ENCODE results near the gene MYL6. TPM values are rescaled to one million over a fixed set of nuclear protein-coding genes. Genes with fewer than 3 reads are reported as not detected.

Gene MYL6
- total and polyA plus RNA-seq, 2 experiments from 2014 or later, result 2,618 to 6,680 TPM

DNA sequence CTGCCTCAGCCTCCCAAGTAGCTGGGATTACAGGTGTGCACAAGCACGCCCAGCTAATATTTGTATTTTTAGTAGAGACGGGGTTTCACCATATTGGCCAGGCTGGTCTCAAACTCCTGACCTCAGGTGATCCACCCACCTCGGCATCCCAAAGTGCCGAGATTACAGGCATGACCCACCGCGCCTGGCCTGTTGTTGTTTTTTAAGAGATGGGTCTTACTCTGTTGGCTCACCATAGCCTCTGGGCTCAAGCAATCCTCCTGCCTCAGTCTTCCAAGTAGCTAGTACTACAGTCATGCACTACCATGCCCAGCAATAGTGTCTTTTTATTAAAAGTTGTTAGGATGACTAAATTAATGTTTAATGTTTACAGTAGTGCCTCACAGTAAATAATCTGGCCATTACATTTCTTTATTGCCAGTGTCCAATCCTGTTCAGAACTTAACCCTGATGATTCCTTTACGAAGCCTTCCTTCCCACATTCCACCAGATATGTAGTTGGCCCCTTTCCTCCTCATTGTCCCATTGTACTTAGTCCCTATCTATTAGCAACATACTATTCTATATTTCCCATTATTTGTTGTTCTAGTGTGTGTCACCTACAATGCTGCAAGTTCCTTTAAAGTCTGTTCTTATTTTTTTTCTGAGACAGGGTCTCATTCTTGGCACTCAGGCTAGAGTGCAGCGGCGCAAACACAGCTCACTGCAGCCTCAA lies 39.9 kb downstream of the MYL6 start:
- Histone ChIP-seq H3K27ac (no peak overlapping the region), H3K27me3 (no peaks in the 10 kb centered on the region), H3K4me1 (ENCODE audit: low read depth) (peaks cover 4% of the 10 kb centered on the region), H3K9me3 (ENCODE audit: low read depth) (no peaks in the 10 kb centered on the region), H3K36me3 (no peaks in the 10 kb centered on the region), H3K4me3 (no peak overlapping the region)
- TF ChIP-seq, protein P1, sequence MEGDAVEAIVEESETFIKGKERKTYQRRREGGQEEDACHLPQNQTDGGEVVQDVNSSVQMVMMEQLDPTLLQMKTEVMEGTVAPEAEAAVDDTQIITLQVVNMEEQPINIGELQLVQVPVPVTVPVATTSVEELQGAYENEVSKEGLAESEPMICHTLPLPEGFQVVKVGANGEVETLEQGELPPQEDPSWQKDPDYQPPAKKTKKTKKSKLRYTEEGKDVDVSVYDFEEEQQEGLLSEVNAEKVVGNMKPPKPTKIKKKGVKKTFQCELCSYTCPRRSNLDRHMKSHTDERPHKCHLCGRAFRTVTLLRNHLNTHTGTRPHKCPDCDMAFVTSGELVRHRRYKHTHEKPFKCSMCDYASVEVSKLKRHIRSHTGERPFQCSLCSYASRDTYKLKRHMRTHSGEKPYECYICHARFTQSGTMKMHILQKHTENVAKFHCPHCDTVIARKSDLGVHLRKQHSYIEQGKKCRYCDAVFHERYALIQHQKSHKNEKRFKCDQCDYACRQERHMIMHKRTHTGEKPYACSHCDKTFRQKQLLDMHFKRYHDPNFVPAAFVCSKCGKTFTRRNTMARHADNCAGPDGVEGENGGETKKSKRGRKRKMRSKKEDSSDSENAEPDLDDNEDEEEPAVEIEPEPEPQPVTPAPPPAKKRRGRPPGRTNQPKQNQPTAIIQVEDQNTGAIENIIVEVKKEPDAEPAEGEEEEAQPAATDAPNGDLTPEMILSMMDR (IDR thresholded peaks at IDR 0.05; ENCODE audit: low read depth, low read length), result no peak
- DNase-seq (ENCODE audit: low read depth in 1 of 2, low spot score in 1 of 2), result peak in 1 of 2 donors; percentile 17

DNA sequence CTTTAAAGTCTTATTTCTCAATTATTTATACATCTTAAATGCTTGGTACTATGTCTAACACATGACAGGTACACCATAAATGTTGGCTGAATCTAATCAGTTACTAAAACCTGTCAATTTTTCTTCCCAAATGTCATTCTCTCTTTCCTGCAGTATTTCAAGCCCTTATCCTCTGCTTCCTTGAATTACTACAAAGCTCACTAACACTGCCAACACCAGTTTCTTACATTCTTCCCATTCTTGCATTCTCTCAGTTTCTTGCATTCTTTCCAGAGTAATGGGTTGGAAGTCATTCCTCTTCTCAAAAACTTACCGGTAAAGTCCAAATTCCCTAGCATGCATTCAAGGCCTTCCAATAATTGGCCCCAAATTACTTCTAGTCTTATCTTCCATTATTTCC lies 40.7 kb downstream of the MYL6 start:
- TF ChIP-seq, protein P1 (IDR thresholded peaks at IDR 0.05; ENCODE audit: low read depth, low read length), result no peak
- peak in 1 of 2 donors; percentile 46 for DNase-seq (ENCODE audit: low read depth in 1 of 2, low spot score in 1 of 2)
- Histone ChIP-seq H3K27ac (no peak overlapping the region), H3K9me3 (ENCODE audit: low read depth) (no peaks in the 10 kb centered on the region), H3K4me3 (no peak overlapping the region), H3K27me3 (no peaks in the 10 kb centered on the region), H3K4me1 (ENCODE audit: low read depth) (peaks cover 4% of the 10 kb centered on the region), H3K36me3 (no peaks in the 10 kb centered on the region)

DNA sequence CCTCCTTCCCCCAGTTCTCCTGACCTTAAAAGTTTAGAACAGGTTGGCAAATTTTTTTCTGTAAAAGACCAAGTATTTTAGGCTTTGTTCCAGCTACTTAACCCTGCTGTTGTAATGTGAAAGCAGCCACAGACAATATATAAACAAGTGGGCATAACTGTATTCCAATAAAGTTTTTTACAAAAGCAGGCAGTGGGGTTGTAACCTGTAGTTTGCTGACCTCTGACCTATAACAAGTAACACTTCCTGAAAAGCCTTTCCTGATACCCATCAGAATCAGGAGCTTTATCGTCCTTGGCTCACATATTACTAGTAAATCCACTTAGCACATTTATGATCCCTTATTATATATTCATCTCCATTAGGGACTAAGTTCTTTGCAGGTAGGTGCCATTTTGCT lies 44.2 kb downstream of the MYL6 start:
- peaks cover 13% of the 10 kb centered on the region for H3K36me3 ChIP-seq
- DNase-seq (ENCODE audit: low read depth in 1 of 2, low spot score in 1 of 2), result no peak
- H3K9me3 ChIP-seq (ENCODE audit: low read depth), result no peaks in the 10 kb centered on the region
- H3K27me3 ChIP-seq, result no peaks in the 10 kb centered on the region
- TF ChIP-seq, protein P1 (IDR thresholded peaks at IDR 0.05; ENCODE audit: low read depth, low read length), result no peak
- H3K4me3 ChIP-seq, result no peak overlapping the region
- H3K4me1 ChIP-seq (ENCODE audit: low read depth), result no peaks in the 10 kb centered on the region
- peak overlapping the region; percentile 52 for H3K27ac ChIP-seq

DNA sequence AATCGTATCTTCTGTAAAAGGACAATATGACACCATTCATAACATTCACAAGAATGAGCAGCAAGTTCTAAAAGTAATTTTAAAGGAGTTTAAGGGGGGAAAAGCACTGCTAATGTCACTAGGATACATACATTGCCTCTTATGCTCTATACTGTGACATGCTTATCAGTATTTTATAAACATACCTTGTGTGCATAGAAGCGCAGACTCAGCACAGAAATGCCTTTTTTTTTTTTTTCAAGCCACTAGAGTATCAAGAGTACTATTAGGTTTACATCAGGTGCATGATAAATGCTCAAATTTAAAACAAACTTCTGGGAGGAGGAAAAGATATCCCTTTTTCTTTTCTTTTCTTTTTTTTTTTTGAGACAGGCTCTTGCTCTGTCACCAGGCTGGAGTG lies 44.7 kb downstream of the MYL6 start:
- Histone ChIP-seq H3K27me3 (no peaks in the 10 kb centered on the region), H3K4me1 (ENCODE audit: low read depth) (no peaks in the 10 kb centered on the region), H3K36me3 (peaks cover 18% of the 10 kb centered on the region), H3K27ac (peak overlapping the region; percentile 52), H3K4me3 (no peak overlapping the region), H3K9me3 (ENCODE audit: low read depth) (no peaks in the 10 kb centered on the region)
- DNase-seq (ENCODE audit: low read depth in 1 of 2, low spot score in 1 of 2), result no peak
- TF ChIP-seq, protein P1 (IDR thresholded peaks at IDR 0.05; ENCODE audit: low read depth, low read length), result no peak

DNA sequence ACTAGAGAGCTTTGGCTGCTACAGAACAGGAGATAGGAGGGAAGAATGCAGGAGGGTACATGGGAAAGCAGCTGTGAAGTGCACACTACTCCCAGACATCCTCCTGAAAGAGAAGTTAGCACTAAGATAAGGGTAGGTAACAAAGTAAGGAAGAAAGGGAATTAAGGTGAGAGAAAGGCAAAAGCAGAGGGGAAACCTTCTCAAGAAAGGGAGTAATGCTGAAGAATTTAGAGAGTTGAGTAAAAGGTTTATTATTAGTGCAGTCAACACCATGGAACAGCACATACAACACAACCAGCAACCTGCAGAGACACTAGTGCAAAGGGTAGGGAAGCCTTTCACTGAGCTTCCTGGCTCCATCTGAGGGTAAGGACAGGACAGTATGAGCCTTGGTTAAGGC lies 46.1 kb downstream of the MYL6 start:
- TF ChIP-seq, protein P1 (IDR thresholded peaks at IDR 0.05; ENCODE audit: low read depth, low read length), result no peak
- Histone ChIP-seq H3K27ac (peak overlapping the region; percentile 40), H3K36me3 (peaks cover 22% of the 10 kb centered on the region), H3K4me3 (no peak overlapping the region), H3K9me3 (ENCODE audit: low read depth) (no peaks in the 10 kb centered on the region), H3K27me3 (no peaks in the 10 kb centered on the region), H3K4me1 (ENCODE audit: low read depth) (no peaks in the 10 kb centered on the region)
- DNase-seq (ENCODE audit: low read depth in 1 of 2, low spot score in 1 of 2), result no peak
